GM23338 (cell line): ENCODE measurements around the gene CHST2.

ENCODE experiments used
- CREB1 ChIP-seq: fragments of 250-450 bp; sonication (Bioruptor Pico); IDR thresholded peaks from 2 replicates; pipeline ENCODE4 v1.5.0; 2020; ENCODE audit warnings: low read depth, mild to moderate bottlenecking, moderate library complexity
- CTCF ChIP-seq, 2 experiments: fragments of 200-600 bp in 1 of 2; sonication (generic) in 1 of 2; conservative IDR thresholded peaks; 2 replicates each; pipeline versions ENCODE4 v1.5.1 to v1.6.1; 2016 to 2017; ENCODE audit warnings: antibody characterized with exemption in 2 of 2, low read depth in 2 of 2, mild to moderate bottlenecking in 2 of 2, moderate library complexity in 1 of 2
- ETS1 ChIP-seq: IDR thresholded peaks from 2 replicates; pipeline ENCODE4 v1.6.1; 2016; ENCODE audit warnings: antibody characterized with exemption
- EZH2 ChIP-seq: fragments of 200-600 bp; sonication (generic); IDR thresholded peaks from one replicate; pipeline ENCODE4 v1.8.0; 2017; ENCODE audit warnings: antibody characterized with exemption, mild to moderate bottlenecking, low read depth; ENCODE audit not compliant: unreplicated experiment
- EZH2phosphoT487 ChIP-seq: fragments of 200-600 bp; sonication (generic); IDR thresholded peaks from one replicate; pipeline ENCODE4 v1.8.1; 2018; ENCODE audit warnings: antibody characterized with exemption; ENCODE audit not compliant: unreplicated experiment
- NANOG ChIP-seq: IDR thresholded peaks from 2 replicates; pipeline ENCODE4 v1.6.1; 2016; ENCODE audit warnings: antibody characterized with exemption, borderline replicate concordance
- POLR2AphosphoS5 ChIP-seq: IDR thresholded peaks from 2 replicates; pipeline ENCODE4 v1.6.1; 2016; ENCODE audit warnings: antibody characterized with exemption, low read depth
- REST ChIP-seq: IDR thresholded peaks from one replicate; pipeline ENCODE4 v1.6.1; 2018; ENCODE audit warnings: antibody characterized with exemption; ENCODE audit not compliant: unreplicated experiment
- ZNF462 ChIP-seq: fragments of 250-450 bp; sonication (Bioruptor Pico); IDR thresholded peaks from 2 replicates; pipeline ENCODE4 v1.5.0; 2020; ENCODE audit warnings: mild to moderate bottlenecking, moderate library complexity

GRCh38 chr3:143166376-143166775, 46.8 kb downstream of the CHST2 start:
- TF ChIP-seq CTCF (conservative IDR thresholded peaks at IDR 0.05; ENCODE audit: low read depth in 2 of 2), result no peak
- no peak for TF ChIP-seq CREB1
- no peak for TF ChIP-seq EZH2
- TF ChIP-seq POLR2AphosphoS5, result no peak
- no peak for TF ChIP-seq EZH2phosphoT487
- no peak for TF ChIP-seq ZNF462
- TF ChIP-seq NANOG, result no peak
- no peak for TF ChIP-seq REST
- TF ChIP-seq ETS1, result no peak
